SK-N-SH (cell line): Measurements from ENCODE around the gene FAM184A. TPM values are rescaled to one million over a fixed set of nuclear protein-coding genes. Genes with fewer than 3 reads are reported as not detected.

ENCODE experiments used
- CTCF ChIA-PET: fragments of 300-600, 350-600 bp; formaldehyde crosslinking; extraction: SDS; loops from one replicate; lab custom pipeline; 2021; lab: Yijun Ruan, JAX
- POLR2A ChIA-PET: fragments of 350-600 bp; sonication (Branson Sonifier 250); formaldehyde crosslinking; extraction: SDS; loops from one replicate; lab custom pipeline; 2020; ENCODE audit warnings: antibody characterized with exemption, inconsistent platforms; lab: Yijun Ruan, JAX
- DNase-seq: peaks from one replicate; pipeline ENCODE4 v3.0.0; 2012
- H2AFZ ChIP-seq: fragments of 200-600 bp; sonication (generic); 2 replicates; pipeline ENCODE4 v1.8.1; 2016; ENCODE audit warnings: antibody characterized with exemption, mild to moderate bottlenecking, low read depth
- H3F3A ChIP-seq: fragments of 200-600 bp; sonication (generic); replicated peaks from 2 replicates; pipeline ENCODE3; 2016; ENCODE audit warnings: antibody characterized with exemption, mild to moderate bottlenecking; ENCODE audit not compliant: insufficient read depth
- H3K27ac ChIP-seq, 2 experiments: fragments of 200-500 bp in 1 of 2; fragments of 200-600 bp in 1 of 2; sonication (Bioruptor generic) in 1 of 2; sonication (generic), shearing (Covaris generic) in 1 of 2; 2 replicates each; pipeline versions ENCODE4 v1.5.1 to v1.6.1; 2014 to 2016; ENCODE audit warnings: low read depth in 2 of 2, inconsistent platforms in 1 of 2, low read length in 1 of 2, mild to moderate bottlenecking in 1 of 2, mixed read lengths in 1 of 2
- H3K27me3 ChIP-seq: fragments of 200-600 bp; sonication (generic), shearing (Covaris generic); 2 replicates; pipeline ENCODE4 v1.6.1; 2016; ENCODE audit warnings: mixed run types; ENCODE audit not compliant: insufficient read depth
- H3K36me3 ChIP-seq, 2 experiments: fragments of 200-500 bp in 1 of 2; fragments of 200-600 bp in 1 of 2; sonication (Bioruptor generic) in 1 of 2; sonication (generic) in 1 of 2; replicated peaks in 1 of 2; 2 replicates each; pipeline versions ENCODE3 to v1.5.1; 2014 to 2016; ENCODE audit warnings: low read length in 1 of 2, mild to moderate bottlenecking in 1 of 2; ENCODE audit not compliant: insufficient read depth in 2 of 2, control insufficient read depth in 1 of 2
- H3K4me1 ChIP-seq, 2 experiments: fragments of 200-500 bp in 1 of 2; fragments of 200-600 bp in 1 of 2; sonication (Bioruptor generic) in 1 of 2; sonication (generic), shearing (Covaris generic) in 1 of 2; 2 replicates each; pipeline versions ENCODE4 v1.5.1 to v1.6.1; 2014 to 2016; ENCODE audit warnings: low read depth in 1 of 2, low read length in 1 of 2, mixed run types in 1 of 2; ENCODE audit not compliant: insufficient read depth in 2 of 2, control insufficient read depth in 1 of 2
- H3K4me2 ChIP-seq: fragments of 200-600 bp; sonication (generic), shearing (Covaris generic); 2 replicates; pipeline ENCODE4 v1.6.1; 2017; ENCODE audit warnings: mixed run types
- H3K4me3 ChIP-seq, 2 experiments: fragments of 200-500 bp in 1 of 2; fragments of 200-600 bp in 1 of 2; sonication (Bioruptor generic) in 1 of 2; sonication (generic), shearing (Covaris generic) in 1 of 2; 2 replicates each; pipeline versions ENCODE4 v1.5.1 to v1.8.1; 2014 to 2016; ENCODE audit warnings: low read depth in 2 of 2, inconsistent platforms in 1 of 2, low read length in 1 of 2, mild to moderate bottlenecking in 1 of 2, mixed read lengths in 1 of 2, moderate library complexity in 1 of 2
- H3K79me2 ChIP-seq: fragments of 200-600 bp; sonication (generic); 2 replicates; pipeline ENCODE4 v1.8.1; 2017; ENCODE audit warnings: mild to moderate bottlenecking; ENCODE audit not compliant: insufficient read depth
- H3K9ac ChIP-seq: fragments of 200-600 bp; sonication (generic); 2 replicates; pipeline ENCODE4 v1.6.1; 2017; ENCODE audit warnings: mixed run types
- H3K9me2 ChIP-seq: fragments of 200-600 bp; sonication (generic); 2 replicates; pipeline ENCODE4 v1.6.1; 2017; ENCODE audit warnings: mixed run types
- H3K9me3 ChIP-seq: fragments of 200-600 bp; sonication (generic); 2 replicates; pipeline ENCODE4 v1.6.1; 2017; ENCODE audit warnings: mixed run types, mild to moderate bottlenecking, moderate library complexity
- H4K20me1 ChIP-seq: fragments of 200-600 bp; sonication (generic); 2 replicates; pipeline ENCODE4 v1.6.1; 2017; ENCODE audit warnings: mild to moderate bottlenecking, mixed run types; ENCODE audit not compliant: insufficient read depth
- CHD2 ChIP-seq: fragments of 150-350 bp; IDR thresholded peaks from 2 replicates; pipeline ENCODE4 v1.6.1; 2018; ENCODE audit warnings: low read length; ENCODE audit not compliant: partially characterized antibody
- CTCF ChIP-seq: fragments of 200-600 bp; sonication (generic); IDR thresholded peaks from 2 replicates; pipeline ENCODE4 v1.6.1; 2017; ENCODE audit warnings: antibody characterized with exemption, mild to moderate bottlenecking, moderate library complexity
- ELF1 ChIP-seq: IDR thresholded peaks from 2 replicates; pipeline ENCODE4 v1.4.0; 2012
- EP300 ChIP-seq, 2 experiments: IDR thresholded peaks; 2 replicates each; pipeline versions ENCODE4 v1.4.0 to v1.6.1; 2012; ENCODE audit warnings: borderline replicate concordance in 1 of 2, low read depth in 1 of 2, low read length in 1 of 2
- FOXJ3 ChIP-seq: sonication (generic); formaldehyde crosslinking; IDR thresholded peaks from 2 replicates; pipeline ENCODE4 v1.5.1; 2020; ENCODE audit warnings: mild to moderate bottlenecking, missing genetic modification reagents
- FOXM1 ChIP-seq: IDR thresholded peaks from 2 replicates; pipeline ENCODE4 v1.4.0; 2012; ENCODE audit warnings: low read depth, mild to moderate bottlenecking
- IRF3 ChIP-seq: fragments of 150-350 bp; IDR thresholded peaks from 2 replicates; pipeline ENCODE4 v1.6.1; 2016; ENCODE audit warnings: mild to moderate bottlenecking, low read depth, low read length
- MAX ChIP-seq: IDR thresholded peaks from 2 replicates; pipeline ENCODE4 v1.4.0; 2012; ENCODE audit warnings: low read depth
- MEF2A ChIP-seq: IDR thresholded peaks from 2 replicates; pipeline ENCODE4 v1.4.0; 2012; ENCODE audit warnings: low read depth, borderline replicate concordance
- MXI1 ChIP-seq: IDR thresholded peaks from 2 replicates; pipeline ENCODE4 v1.6.1; 2012; ENCODE audit warnings: mild to moderate bottlenecking, low read depth, low read length, improper control_type of control experiment
- NFIC ChIP-seq: IDR thresholded peaks from 2 replicates; pipeline ENCODE4 v1.4.0; 2012; ENCODE audit warnings: borderline replicate concordance
- POLR2AphosphoS5 ChIP-seq: IDR thresholded peaks from 2 replicates; pipeline ENCODE4 v1.6.1; 2012; ENCODE audit warnings: low read depth, low read length
- RAD21 ChIP-seq: IDR thresholded peaks from 2 replicates; pipeline ENCODE4 v1.6.1; 2012; ENCODE audit warnings: mild to moderate bottlenecking, low read length
- RCOR1 ChIP-seq: fragments of 150-350 bp; IDR thresholded peaks from 2 replicates; pipeline ENCODE4 v1.6.1; 2017; ENCODE audit warnings: antibody characterized with exemption, low read length
- RXRA ChIP-seq: IDR thresholded peaks from 2 replicates; pipeline ENCODE4 v1.4.0; 2012; ENCODE audit warnings: low read depth, mild to moderate bottlenecking, borderline replicate concordance
- SIN3A ChIP-seq: IDR thresholded peaks from 2 replicates; pipeline ENCODE4 v1.6.1; 2012; ENCODE audit warnings: low read depth, mild to moderate bottlenecking, low read length, moderate library complexity, borderline replicate concordance
- SMC3 ChIP-seq: IDR thresholded peaks from 2 replicates; pipeline ENCODE4 v1.6.1; 2012; ENCODE audit warnings: low read depth, low read length, improper control_type of control experiment
- USF1 ChIP-seq: IDR thresholded peaks from 2 replicates; pipeline ENCODE4 v1.4.0; 2012; ENCODE audit warnings: low read depth, borderline replicate concordance
- USF2 ChIP-seq: fragments of 150-350 bp; IDR thresholded peaks from 2 replicates; pipeline ENCODE4 v1.6.1; 2017; ENCODE audit warnings: antibody characterized with exemption, low read length, low read depth, borderline replicate concordance
- ZBTB33 ChIP-seq: IDR thresholded peaks from 2 replicates; pipeline ENCODE4 v1.4.0; 2012; ENCODE audit warnings: low read depth, borderline replicate concordance
- WGBS: methylation state at CpG from one replicate; pipeline ENCODE4 v1.1.6; 2017; ENCODE audit warnings: low lambda C conversion rate; 5-methylcytosine and 5-hydroxymethylcytosine counted together
- polyA plus RNA-seq, 3 experiments: library from polyadenylated mRNA; depleted of rRNA; stranded (reverse); fragments of >200 nt; gene quantifications; 2 replicates each; pipeline ENCODE4 v1.2.3, GENCODE V29; 2012

The FAM184A gene
- polyA plus RNA-seq, 1 of the 3 experiments (the other 2 are of a cell fraction): 0.38 TPM

GRCh38 chr6:118996289-118996820 is 82.1 kb downstream of the FAM184A start:
- 83% methylated on average over 4 of the region's 4 CpGs for WGBS
- H3K27ac ChIP-seq: no peak overlapping the region
- no peak overlapping the region for H2AFZ ChIP-seq
- H3F3A ChIP-seq: no peaks in the 10 kb centered on the region
- H3K27me3 ChIP-seq: no peaks in the 10 kb centered on the region
- TF ChIP-seq ZBTB33: no peak
- no peaks in the 10 kb centered on the region for H3K79me2 ChIP-seq
- POLR2A ChIA-PET: no interaction called here
- no peaks in the 10 kb centered on the region for H4K20me1 ChIP-seq
- H3K9ac ChIP-seq: no peak overlapping the region
- no peaks in the 10 kb centered on the region for H3K9me2 ChIP-seq
- no peak for DNase-seq
- no peaks in the 10 kb centered on the region for H3K4me1 ChIP-seq
- no peaks in the 10 kb centered on the region for H3K36me3 ChIP-seq
- no peak overlapping the region for H3K4me2 ChIP-seq
- CTCF ChIA-PET: interaction anchor here (1.2 kb wide), 1 partner anchor 113 kb away, joined by 3 read pairs; no protein-coding TSS in a partner anchor
- H3K9me3 ChIP-seq: no peaks in the 10 kb centered on the region
- H3K4me3 ChIP-seq: no peak overlapping the region

GRCh38 chr6:118993803-118994251 is 84.6 kb downstream of the FAM184A start:
- Histone ChIP-seq H4K20me1 (no peaks in the 10 kb centered on the region), H3K36me3 (no peaks in the 10 kb centered on the region), H3F3A (no peaks in the 10 kb centered on the region), H3K27ac (no peak overlapping the region), H2AFZ (no peak overlapping the region), H3K9ac (no peak overlapping the region), H3K4me2 (no peak overlapping the region), H3K9me3 (no peaks in the 10 kb centered on the region), H3K4me3 (no peak overlapping the region), H3K79me2 (no peaks in the 10 kb centered on the region), H3K27me3 (no peaks in the 10 kb centered on the region), H3K4me1 (no peaks in the 10 kb centered on the region), H3K9me2 (no peaks in the 10 kb centered on the region)
- CTCF ChIA-PET: interaction anchor here (1.0 kb wide), 1 partner anchor 11 kb away, joined by 3 read pairs; no protein-coding TSS in a partner anchor
- no peak for DNase-seq
- no peak for TF ChIP-seq USF2
- TF ChIP-seq FOXM1: no peak
- no peak for TF ChIP-seq SIN3A
- TF ChIP-seq RXRA: no peak
- no peak for TF ChIP-seq MAX
- no peak for TF ChIP-seq POLR2AphosphoS5
- no peak for TF ChIP-seq NFIC
- no peak for TF ChIP-seq IRF3
- no peak for TF ChIP-seq CTCF
- no peak for TF ChIP-seq MXI1
- TF ChIP-seq EP300 (IDR thresholded peaks at IDR 0.05; ENCODE audit: borderline replicate concordance in 1 of 2, low read depth in 1 of 2, low read length in 1 of 2): no peak
- TF ChIP-seq SMC3: no peak
- TF ChIP-seq USF1: no peak
- no peak for TF ChIP-seq CHD2
- TF ChIP-seq FOXJ3 (CRISPR knock-in tag): no peak
- no peak for TF ChIP-seq RAD21
- no peak for TF ChIP-seq ELF1
- TF ChIP-seq MEF2A: no peak
- TF ChIP-seq RCOR1: no peak
- WGBS: 58% methylated on average over 2 of the region's 3 CpGs
- POLR2A ChIA-PET: no interaction called here
